Inflammatory macrophage (primary cell): ENCODE data around the gene TMTC1.
"Not testable (repeated sequence)": the region's sequence is repeated elsewhere in the genome, so short reads cannot be mapped to it uniquely, and the experiment has no call there.

ENCODE experiments used
- DNase-seq, 2 donors: peaks; one replicate each; pipeline ENCODE4 v3.0.0-alpha.2; 2020 to 2022

Gene TMTC1

GRCh38 chr12:29566441-29566840 lies 217.3 kb downstream of the TMTC1 start:
- no peak for DNase-seq

- DNase-seq = no peak
Measured at GRCh38 chr12:29565727-29566126, 218.0 kb downstream of the TMTC1 start.

GRCh38 chr12:29564925-29565324 lies 218.8 kb downstream of the TMTC1 start:
- DNase-seq = no peak

- no peak for DNase-seq
Measured at GRCh38 chr12:29563636-29564035, 220.1 kb downstream of the TMTC1 start.

GRCh38 chr12:29563071-29563470 lies 220.7 kb downstream of the TMTC1 start:
- DNase-seq = no peak

- no peak for DNase-seq
Measured at GRCh38 chr12:29562110-29562804, 221.5 kb downstream of the TMTC1 start.

GRCh38 chr12:29561664-29562071 lies 222.1 kb downstream of the TMTC1 start:
- no peak for DNase-seq

- DNase-seq = peak; percentile 8 to 39
Measured at GRCh38 chr12:29559198-29559597, 224.5 kb downstream of the TMTC1 start.

GRCh38 chr12:29556363-29556762 lies 227.4 kb downstream of the TMTC1 start:
- no peak for DNase-seq

- DNase-seq = not testable (repeated sequence)
Measured at GRCh38 chr12:29555451-29555850, 228.3 kb downstream of the TMTC1 start.

- DNase-seq = no peak
Measured at GRCh38 chr12:29552994-29553748, 230.6 kb downstream of the TMTC1 start.

GRCh38 chr12:29552324-29552927 lies 231.3 kb downstream of the TMTC1 start:
- DNase-seq = peak; percentile 60 to 62

GRCh38 chr12:29551812-29552211 lies 231.9 kb downstream of the TMTC1 start:
- DNase-seq = no peak

GRCh38 chr12:29547864-29548263 lies 235.9 kb downstream of the TMTC1 start:
- DNase-seq = no peak

- no peak for DNase-seq
Measured at GRCh38 chr12:29547151-29547632, 236.6 kb downstream of the TMTC1 start.

GRCh38 chr12:29546000-29546399 lies 237.7 kb downstream of the TMTC1 start:
- no peak for DNase-seq

GRCh38 chr12:29545102-29545467 lies 238.7 kb downstream of the TMTC1 start:
- DNase-seq = no peak

GRCh38 chr12:29544428-29545101 lies 239.2 kb downstream of the TMTC1 start:
- DNase-seq = no peak

- no peak for DNase-seq
Measured at GRCh38 chr12:29543036-29543435, 240.7 kb downstream of the TMTC1 start.

- DNase-seq = no peak
Measured at GRCh38 chr12:29537298-29537697, 246.4 kb downstream of the TMTC1 start.

GRCh38 chr12:29534935-29535334 lies 248.8 kb downstream of the TMTC1 start:
- DNase-seq = no peak

- DNase-seq = no peak
Measured at GRCh38 chr12:29533815-29534489, 249.8 kb downstream of the TMTC1 start.

GRCh38 chr12:29531471-29531870 lies 252.3 kb downstream of the TMTC1 start:
- DNase-seq = no peak
